ENCODE data around the gene ZNF473.
"Not testable (repeated sequence)": the region's sequence is repeated elsewhere in the genome, so short reads cannot be mapped to it uniquely, and the experiment has no call there.

ZNF473 gene

GRCh38 chr19:50067575-50067974, 41.8 kb downstream of the ZNF473 start:
- in situ Hi-C loops (cut with MboI; ENCODE audit: low pct_unique_long_range_greater_than_20kb, low sequenced_read_pairs, unreplicated experiment): no loop called here
- TF ChIP-seq CTCF (IDR thresholded peaks at IDR 0.05; ENCODE audit: extremely low read depth, insufficient read depth, missing control alignments): no peak
- no peak for DNase-seq (ENCODE audit: low spot score)

GRCh38 chr19:50068382-50068781, 42.6 kb downstream of the ZNF473 start:
- in situ Hi-C loops (cut with MboI; ENCODE audit: low pct_unique_long_range_greater_than_20kb, low sequenced_read_pairs, unreplicated experiment); DNase-seq (ENCODE audit: low spot score): not testable (repeated sequence)

GRCh38 chr19:50075076-50075475, 49.3 kb downstream of the ZNF473 start:
- DNase-seq (ENCODE audit: low spot score): not testable (repeated sequence)

GRCh38 chr19:50075644-50076372, 50.0 kb downstream of the ZNF473 start:
- in situ Hi-C loops (cut with MboI; ENCODE audit: low pct_unique_long_range_greater_than_20kb, low sequenced_read_pairs, unreplicated experiment); DNase-seq (ENCODE audit: low spot score): not testable (repeated sequence)

More at GRCh38 chr19:50075076-50075475, 49.3 kb downstream of the ZNF473 start:
- in situ Hi-C loops (cut with MboI; ENCODE audit: low pct_unique_long_range_greater_than_20kb, low sequenced_read_pairs, unreplicated experiment): not testable (repeated sequence)

GRCh38 chr19:50076581-50077355, 51.0 kb downstream of the ZNF473 start:
- in situ Hi-C loops (cut with MboI; ENCODE audit: low pct_unique_long_range_greater_than_20kb, low sequenced_read_pairs, unreplicated experiment); DNase-seq (ENCODE audit: low spot score): not testable (repeated sequence)

- DNase-seq (ENCODE audit: low spot score); in situ Hi-C loops (cut with MboI; ENCODE audit: low pct_unique_long_range_greater_than_20kb, low sequenced_read_pairs, unreplicated experiment): not testable (repeated sequence)
Measured at GRCh38 chr19:50079014-50079413, 53.2 kb downstream of the ZNF473 start.

GRCh38 chr19:50084440-50084839, 58.6 kb downstream of the ZNF473 start:
- in situ Hi-C loops (cut with MboI; ENCODE audit: low pct_unique_long_range_greater_than_20kb, low sequenced_read_pairs, unreplicated experiment); DNase-seq (ENCODE audit: low spot score): not testable (repeated sequence)

GRCh38 chr19:50087153-50087552, 61.3 kb downstream of the ZNF473 start:
- in situ Hi-C loops (cut with MboI; ENCODE audit: low pct_unique_long_range_greater_than_20kb, low sequenced_read_pairs, unreplicated experiment); DNase-seq (ENCODE audit: low spot score): not testable (repeated sequence)

GRCh38 chr19:50090706-50091105, 64.9 kb downstream of the ZNF473 start:
- in situ Hi-C loops (cut with MboI; ENCODE audit: low pct_unique_long_range_greater_than_20kb, low sequenced_read_pairs, unreplicated experiment); DNase-seq (ENCODE audit: low spot score): not testable (repeated sequence)
- peak; percentile 28 for TF ChIP-seq CTCF (IDR thresholded peaks at IDR 0.05; ENCODE audit: extremely low read depth, insufficient read depth, missing control alignments)

GRCh38 chr19:50091786-50092185, 66.0 kb downstream of the ZNF473 start:
- in situ Hi-C loops (cut with MboI; ENCODE audit: low pct_unique_long_range_greater_than_20kb, low sequenced_read_pairs, unreplicated experiment); DNase-seq (ENCODE audit: low spot score): not testable (repeated sequence)

- DNase-seq (ENCODE audit: low spot score); in situ Hi-C loops (cut with MboI; ENCODE audit: low pct_unique_long_range_greater_than_20kb, low sequenced_read_pairs, unreplicated experiment): not testable (repeated sequence)
Measured at GRCh38 chr19:50092597-50092996, 66.8 kb downstream of the ZNF473 start.

GRCh38 chr19:50097884-50098283, 72.1 kb downstream of the ZNF473 start:
- DNase-seq (ENCODE audit: low spot score): not testable (repeated sequence)

GRCh38 chr19:50098892-50099291, 73.1 kb downstream of the ZNF473 start:
- in situ Hi-C loops (cut with MboI; ENCODE audit: low pct_unique_long_range_greater_than_20kb, low sequenced_read_pairs, unreplicated experiment); DNase-seq (ENCODE audit: low spot score): not testable (repeated sequence)

More at GRCh38 chr19:50097884-50098283, 72.1 kb downstream of the ZNF473 start:
- in situ Hi-C loops (cut with MboI; ENCODE audit: low pct_unique_long_range_greater_than_20kb, low sequenced_read_pairs, unreplicated experiment): not testable (repeated sequence)

GRCh38 chr19:50099696-50100095, 73.9 kb downstream of the ZNF473 start:
- DNase-seq (ENCODE audit: low spot score); in situ Hi-C loops (cut with MboI; ENCODE audit: low pct_unique_long_range_greater_than_20kb, low sequenced_read_pairs, unreplicated experiment): not testable (repeated sequence)

- in situ Hi-C loops (cut with MboI; ENCODE audit: low pct_unique_long_range_greater_than_20kb, low sequenced_read_pairs, unreplicated experiment); DNase-seq (ENCODE audit: low spot score): not testable (repeated sequence)
Measured at GRCh38 chr19:50100946-50101345, 75.1 kb downstream of the ZNF473 start.

Data from GM13977 (cell line).